Mesangial cell (primary cell): Measurements from ENCODE around the gene ZNF385C. TPM values are rescaled to one million over a fixed set of nuclear protein-coding genes. Genes with fewer than 3 reads are reported as not detected.

ENCODE experiments used
- total RNA-seq: library from RNA; depleted of rRNA; stranded (reverse); fragments of >200 nt; gene quantifications from 2 replicates; pipeline ENCODE4 v1.2.3, GENCODE V29; 2015

The ZNF385C gene
- total RNA-seq, result under 0.01 TPM in 1 of 2 replicates, not detected in the other

GRCh38 chr17:42097691-42098631, at the start of gene ZNF385C:
ZNF385C (minus strand) TSS chr17:42098473; CDS start chr17:42063056, 35,417 bp downstream.

DNA sequence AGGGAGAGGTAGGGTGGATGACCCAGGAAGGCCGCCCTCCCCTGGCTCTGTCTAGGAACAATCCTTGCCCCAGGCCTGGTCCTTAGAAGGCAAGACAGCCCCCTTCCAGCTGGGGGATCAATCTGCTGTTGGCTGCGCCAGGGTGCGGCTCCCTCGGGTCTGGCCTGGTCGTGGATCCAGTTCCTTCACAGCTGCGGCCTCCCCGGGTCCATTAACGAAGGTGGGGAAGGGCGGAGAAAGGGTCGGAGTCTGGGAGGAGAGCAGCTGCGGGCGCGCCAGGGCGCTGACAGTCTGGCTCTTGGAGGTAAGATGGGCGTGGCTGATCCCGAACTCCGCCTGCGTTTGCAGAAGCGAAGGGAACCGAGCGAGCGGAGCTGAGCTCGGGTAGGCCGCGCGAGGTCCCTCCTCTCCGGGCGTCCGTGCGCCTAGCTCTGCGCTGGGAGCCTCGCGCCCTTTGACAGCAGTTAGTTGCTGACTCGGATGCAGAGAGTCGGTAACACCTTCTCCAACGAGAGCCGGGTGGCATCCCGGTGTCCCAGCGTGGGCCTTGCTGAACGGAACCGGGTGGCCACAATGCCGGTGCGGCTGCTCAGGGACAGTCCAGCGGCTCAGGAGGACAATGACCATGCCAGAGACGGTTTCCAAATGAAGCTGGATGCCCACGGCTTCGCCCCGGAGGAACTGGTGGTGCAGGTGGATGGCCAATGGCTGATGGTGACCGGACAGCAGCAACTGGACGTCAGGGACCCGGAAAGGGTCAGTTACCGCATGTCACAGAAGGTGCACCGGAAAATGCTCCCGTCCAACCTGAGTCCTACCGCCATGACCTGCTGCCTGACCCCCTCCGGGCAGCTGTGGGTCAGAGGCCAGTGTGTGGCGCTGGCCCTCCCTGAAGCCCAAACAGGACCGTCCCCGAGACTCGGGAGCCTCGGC, 24.4 kb upstream of the ZNF385C start, which contains the start of gene HSPB9:
TSS of gene HSPB9 (plus strand) at position 434 of the 933 bp plus-strand sequence. CDS start at position 481, 47 bp downstream.

GRCh38 chr17:42120770-42121769, 22.8 kb upstream of the ZNF385C start, which contains the start of gene KAT2A:
KAT2A (minus strand) TSS chr17:42121367; CDS start chr17:42121304, 63 bp downstream.

GRCh38 chr17:42112552-42113176, 14.4 kb upstream of the ZNF385C start, which contains the start of gene DHX58:
DHX58 (minus strand) TSS chr17:42112714; CDS start chr17:42111892, 822 bp downstream.

GRCh38 chr17:42050393-42051012, 47.8 kb downstream of the ZNF385C start, which contains the start of gene C17orf113:
C17orf113 (minus strand) TSS chr17:42050601; CDS start chr17:42043376, 7,225 bp downstream.

DNA sequence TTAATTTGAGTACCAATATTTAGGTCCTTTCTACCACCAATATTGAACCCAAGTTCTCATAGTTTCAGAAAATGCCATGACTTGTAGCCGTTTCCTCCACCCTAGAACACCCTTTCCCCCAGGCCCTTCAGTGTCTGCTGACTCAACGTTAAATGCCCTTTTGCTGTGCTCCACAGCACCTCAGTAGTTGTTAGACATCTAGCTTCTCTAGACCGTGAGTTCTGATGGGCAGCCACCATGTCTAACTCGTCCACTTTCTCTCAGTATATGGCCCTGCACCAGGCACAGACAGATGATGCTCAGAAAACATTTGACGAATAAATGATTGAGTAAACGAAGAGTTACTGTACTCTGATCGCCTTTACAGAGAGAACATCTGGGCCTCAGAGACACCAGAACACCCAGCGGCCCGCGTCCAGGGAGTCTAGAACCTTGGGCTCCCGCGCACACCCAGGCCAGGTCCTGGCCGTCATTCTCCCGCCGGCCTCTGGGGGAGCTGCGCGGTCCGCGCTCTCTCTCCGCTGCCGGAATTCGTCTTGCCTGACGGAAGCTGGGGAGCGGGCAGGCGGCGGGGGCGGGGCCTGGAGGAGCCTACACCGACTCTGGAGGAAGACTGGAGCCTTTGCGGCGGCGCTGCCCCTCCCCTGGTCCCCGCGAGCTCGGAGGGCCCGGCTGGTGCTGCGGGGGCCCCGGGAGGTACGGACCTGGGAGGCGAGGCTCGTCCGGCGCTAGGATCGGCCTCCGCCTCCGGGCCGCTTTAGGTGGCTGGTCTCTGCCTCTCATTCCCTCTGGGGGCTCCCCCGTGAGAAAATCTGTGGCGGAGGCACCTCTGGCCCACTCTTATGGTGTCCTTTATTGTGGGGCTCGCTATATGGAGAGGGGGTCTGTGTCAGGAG, 78.5 kb downstream of the ZNF385C start, which contains the start of gene NKIRAS2:
TSS of gene NKIRAS2 (plus strand) at position 582 of the 896 bp plus-strand sequence. CDS start 1,488 bp downstream, outside the sequence.

DNA sequence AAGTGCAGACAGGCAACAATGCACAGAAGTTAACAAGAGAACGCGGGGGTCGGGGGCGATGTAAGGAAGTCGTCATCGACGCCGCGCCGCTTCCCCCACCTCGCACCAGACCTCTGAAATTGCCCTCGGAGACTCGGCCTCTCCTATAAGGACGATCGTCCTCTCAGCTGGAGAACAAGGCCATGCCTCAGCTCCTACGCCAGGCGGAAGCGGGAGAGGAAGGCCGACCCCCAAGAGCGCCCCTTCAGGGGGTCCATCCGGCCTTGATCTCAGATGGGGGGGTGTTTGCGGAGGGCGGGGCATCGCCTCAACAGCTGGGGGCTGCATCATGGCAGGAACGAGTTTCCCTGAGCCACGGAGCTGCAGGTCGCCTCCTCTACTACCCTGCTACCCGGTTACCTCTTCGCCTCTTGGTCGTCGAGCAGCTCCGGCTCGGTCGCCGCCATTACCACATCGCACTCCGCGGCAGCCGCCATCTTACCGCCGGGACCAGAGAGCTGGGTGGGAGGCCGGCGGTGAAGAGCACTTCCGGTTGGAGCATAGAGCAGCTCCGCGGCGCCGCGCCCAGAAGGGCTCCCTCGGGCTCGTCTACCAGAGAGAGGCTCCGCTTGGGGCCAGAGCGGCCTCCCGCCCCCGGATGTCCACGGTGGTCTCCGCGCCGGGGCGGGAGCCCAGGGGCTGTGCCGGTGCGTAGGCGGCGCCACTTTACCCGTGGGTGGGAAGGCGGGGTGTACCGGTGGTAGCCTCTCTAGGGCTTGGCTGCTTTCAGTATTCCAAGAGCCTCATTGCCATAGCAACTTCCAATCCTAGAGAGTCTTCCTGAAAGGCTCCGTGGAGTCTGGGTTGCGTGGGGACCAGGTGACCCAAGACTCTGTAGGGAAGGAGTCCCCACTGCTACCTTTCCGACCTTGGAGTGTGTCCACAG, 81.1 kb downstream of the ZNF385C start, which contains the start of gene DNAJC7:
TSS of gene DNAJC7 (minus strand) at position 499 of the 925 bp plus-strand sequence. CDS start at position 476, 23 bp downstream.

Other genes starting within 250 kb of the ZNF385C start
- gene KLHL11, start 233.1 kb downstream of the ZNF385C start, total RNA-seq, result 13.2 and 18.5 TPM in 2 replicates
- gene ACLY, start 179.5 kb downstream of the ZNF385C start, total RNA-seq, result 251 and 418 TPM in 2 replicates
- gene ODAD4, start 167.9 kb downstream of the ZNF385C start, total RNA-seq, result 1.0 and 1.1 TPM in 2 replicates
- 63.7 and 81.6 TPM in 2 replicates for gene CNP, start 131.7 kb downstream of the ZNF385C start, total RNA-seq
- 41.1 and 45.5 TPM in 2 replicates for gene DNAJC7, start 81.0 kb downstream of the ZNF385C start, total RNA-seq
- 52.5 and 74.7 TPM in 2 replicates for gene NKIRAS2, start 78.4 kb downstream of the ZNF385C start, total RNA-seq
- gene C17orf113, start 47.9 kb downstream of the ZNF385C start, total RNA-seq, result 0.16 and 0.76 TPM in 2 replicates
- 2.8 and 7.7 TPM in 2 replicates for gene DHX58, start 14.2 kb upstream of the ZNF385C start, total RNA-seq
- 21.3 TPM in 2 replicates for gene KAT2A, start 22.9 kb upstream of the ZNF385C start, total RNA-seq
- not detected in 2 replicates for gene HSPB9, start 24.3 kb upstream of the ZNF385C start, total RNA-seq
- gene RAB5C, start 56.5 kb upstream of the ZNF385C start, total RNA-seq, result 172 and 174 TPM in 2 replicates
- not detected in 2 replicates for gene KCNH4, start 82.7 kb upstream of the ZNF385C start, total RNA-seq
- not detected in 2 replicates for gene HCRT, start 87.0 kb upstream of the ZNF385C start, total RNA-seq
- 18.1 and 43.4 TPM in 2 replicates for gene GHDC, start 96.0 kb upstream of the ZNF385C start, total RNA-seq
- 20.9 and 22.3 TPM in 2 replicates for gene STAT5B, start 177.9 kb upstream of the ZNF385C start, total RNA-seq
- 10.4 and 14.8 TPM in 2 replicates for gene STAT5A, start 190.0 kb upstream of the ZNF385C start, total RNA-seq